Esophagus muscularis mucosa (tissue), 4 donors: ENCODE measurements around the gene MRPL32. TPM values are rescaled to one million over a fixed set of nuclear protein-coding genes. Genes with fewer than 3 reads are reported as not detected.

Source experiments
- DNase-seq: peaks from one replicate; pipeline ENCODE4 v3.0.0-alpha.2; 2017; ENCODE audit errors: extremely low spot score
- H3K27ac ChIP-seq, 4 donors: fragments of 200-600 bp; sonication (generic); replicated peaks in 1 of 4; 1 replicate in 3 of 4; 2 replicates in 1 of 4; pipeline ENCODE4 v1.5.1; 2016 to 2019; ENCODE audit warnings: mild to moderate bottlenecking in 1 of 4
- H3K27me3 ChIP-seq, 4 donors: fragments of 200-600 bp; sonication (generic); one replicate each; pipeline versions ENCODE4 v1.5.1 to v1.6.0; 2016 to 2019
- H3K36me3 ChIP-seq, 4 donors: fragments of 200-600 bp; sonication (generic); one replicate each; pipeline ENCODE4 v1.5.1; 2016 to 2019
- H3K4me1 ChIP-seq, 4 donors: fragments of 200-600 bp; sonication (generic); one replicate each; pipeline ENCODE4 v1.5.1; 2016 to 2019
- H3K4me3 ChIP-seq, 4 donors: fragments of 200-600 bp; sonication (generic); 1 replicate in 2 of 4; 2 replicates in 2 of 4; pipeline ENCODE4 v1.5.1; 2016 to 2019; ENCODE audit warnings: mild to moderate bottlenecking in 4 of 4, moderate library complexity in 1 of 4
- H3K9me3 ChIP-seq, 4 donors: fragments of 200-600 bp; sonication (generic); 1 replicate in 3 of 4; 2 replicates in 1 of 4; pipeline ENCODE4 v1.5.1; 2016 to 2019
- CTCF ChIP-seq, 3 experiments: fragments of 200-600 bp in 2 of 3; fragments of 450-650 bp in 1 of 3; sonication (generic) in 2 of 3; IDR thresholded peaks; one replicate each; pipeline ENCODE4 v1.5.1; 2017 to 2019; ENCODE audit warnings: antibody characterized with exemption in 3 of 3, mild to moderate bottlenecking in 2 of 3, moderate library complexity in 1 of 3
- EP300 ChIP-seq: sonication (generic); formaldehyde crosslinking; IDR thresholded peaks from one replicate; pipeline ENCODE4 v1.6.1; 2017; ENCODE audit warnings: antibody characterized with exemption
- POLR2A ChIP-seq: fragments of 450-650 bp; IDR thresholded peaks from one replicate; pipeline ENCODE4 v1.6.1; 2017; ENCODE audit warnings: antibody characterized with exemption, moderate library complexity, mild to moderate bottlenecking, low read depth
- POLR2AphosphoS5 ChIP-seq, 2 donors: sonication (generic); formaldehyde crosslinking; IDR thresholded peaks; one replicate each; pipeline ENCODE4 v1.6.1; 2017; ENCODE audit warnings: antibody characterized with exemption in 2 of 2
- WGBS: methylation state at CpG from one replicate; pipeline ENCODE4 v1.1.5; 2018; 5-methylcytosine and 5-hydroxymethylcytosine counted together
- intact Hi-C: fragments of 100-400 bp; cut with DNase I; formaldehyde crosslinking; loops from one replicate; pipeline ENCODE4 v1.15.1; 2023
- total RNA-seq, 4 donors: library from RNA; depleted of rRNA; stranded (reverse); fragments of >200 nt; gene quantifications; one replicate each; pipeline versions ENCODE4 v1.1.0 to v1.2.1, GENCODE V29; 2016

Gene MRPL32
- total RNA-seq, 4 donors from 2014 or later, result 40.5 to 63.3 (median 45.8) TPM

- Histone ChIP-seq H3K27me3 (no peaks in the 10 kb centered on the region), H3K4me3 (no peak overlapping the region), H3K4me1 (peaks cover 0 to 14% (median 0%) of the 10 kb centered on the region in 4 donors), H3K36me3 (no peaks in the 10 kb centered on the region), H3K9me3 (no peaks in the 10 kb centered on the region), H3K27ac (peak overlapping the region in 2 of 4 donors; percentile 6 to 27)
- no peak for DNase-seq
- 46% methylated on average over 6 of the region's 6 CpGs for WGBS
- intact Hi-C loops, result no loop called here
- TF ChIP-seq POLR2AphosphoS5 (IDR thresholded peaks at IDR 0.05) (peak; percentile 32 to 73), CTCF (IDR thresholded peaks at IDR 0.05) (no peak), POLR2A (no peak)
Measured at GRCh38 chr7:42964849-42965805, 33.0 kb downstream of the MRPL32 start.

GRCh38 chr7:42967391-42967790 lies 35.2 kb downstream of the MRPL32 start:
- no peak for TF ChIP-seq CTCF (IDR thresholded peaks at IDR 0.05)
- TF ChIP-seq POLR2A, result no peak
- TF ChIP-seq POLR2AphosphoS5 (IDR thresholded peaks at IDR 0.05), result no peak
- no peak for TF ChIP-seq EP300
- 86% methylated on average over 2 of the region's 2 CpGs for WGBS
- DNase-seq, result no peak
- H3K27me3 ChIP-seq, result no peaks in the 10 kb centered on the region
- H3K4me1 ChIP-seq, result peaks cover 1 to 17% (median 2%) of the 10 kb centered on the region in 4 donors
- H3K9me3 ChIP-seq, result no peaks in the 10 kb centered on the region
- H3K27ac ChIP-seq, result no peak overlapping the region
- no peaks in the 10 kb centered on the region for H3K36me3 ChIP-seq
- H3K4me3 ChIP-seq, result no peak overlapping the region
- intact Hi-C loops, result no loop called here

GRCh38 chr7:42972699-42973500 lies 40.7 kb downstream of the MRPL32 start:
- no peaks in the 10 kb centered on the region for H3K9me3 ChIP-seq
- TF ChIP-seq CTCF (IDR thresholded peaks at IDR 0.05) (no peak), POLR2A (no peak), EP300 (peak; percentile 31), POLR2AphosphoS5 (IDR thresholded peaks at IDR 0.05) (peak; percentile 43 to 78)
- H3K36me3 ChIP-seq, result no peaks in the 10 kb centered on the region
- WGBS, result 28% methylated on average over 5 of the region's 5 CpGs
- DNase-seq, result no peak
- H3K27ac ChIP-seq, result peak overlapping the region; percentile 56 to 69 (median 62)
- intact Hi-C loops, result no loop called here
- H3K27me3 ChIP-seq, result no peaks in the 10 kb centered on the region
- H3K4me1 ChIP-seq, result peaks cover 11 to 17% (median 13%) of the 10 kb centered on the region in 4 donors
- no peak overlapping the region for H3K4me3 ChIP-seq

- DNase-seq, result no peak
- H3K9me3 ChIP-seq, result no peaks in the 10 kb centered on the region
- 89% methylated on average over 3 of the region's 3 CpGs for WGBS
- H3K27ac ChIP-seq, result no peak overlapping the region
- peaks cover 11 to 17% (median 13%) of the 10 kb centered on the region in 4 donors for H3K4me1 ChIP-seq
- no peak for TF ChIP-seq EP300
- TF ChIP-seq CTCF (IDR thresholded peaks at IDR 0.05), result no peak
- TF ChIP-seq POLR2AphosphoS5 (IDR thresholded peaks at IDR 0.05), result no peak
- TF ChIP-seq POLR2A, result no peak
- H3K27me3 ChIP-seq, result no peaks in the 10 kb centered on the region
- H3K36me3 ChIP-seq, result no peaks in the 10 kb centered on the region
- H3K4me3 ChIP-seq, result no peak overlapping the region
- intact Hi-C loops, result no loop called here
Measured at GRCh38 chr7:42976371-42976770, 44.2 kb downstream of the MRPL32 start.
